Thyroid gland (tissue), 4 donors: ENCODE measurements around the gene EDNRB.

ENCODE experiments used
- CTCF ChIP-seq, 6 experiments: fragments of 200-600 bp in 3 of 6; fragments of 450-650 bp in 3 of 6; sonication (generic) in 3 of 6; IDR thresholded peaks; one replicate each; pipeline ENCODE4 v1.5.1; 2016 to 2019; ENCODE audit warnings: antibody characterized with exemption in 6 of 6, mild to moderate bottlenecking in 2 of 6, inconsistent platforms in 1 of 6, moderate library complexity in 1 of 6
- POLR2A ChIP-seq, 2 donors: fragments of 450-650 bp; IDR thresholded peaks; one replicate each; pipeline ENCODE4 v1.6.1; 2017; ENCODE audit warnings: antibody characterized with exemption in 2 of 2, mild to moderate bottlenecking in 2 of 2, moderate library complexity in 1 of 2

DNA sequence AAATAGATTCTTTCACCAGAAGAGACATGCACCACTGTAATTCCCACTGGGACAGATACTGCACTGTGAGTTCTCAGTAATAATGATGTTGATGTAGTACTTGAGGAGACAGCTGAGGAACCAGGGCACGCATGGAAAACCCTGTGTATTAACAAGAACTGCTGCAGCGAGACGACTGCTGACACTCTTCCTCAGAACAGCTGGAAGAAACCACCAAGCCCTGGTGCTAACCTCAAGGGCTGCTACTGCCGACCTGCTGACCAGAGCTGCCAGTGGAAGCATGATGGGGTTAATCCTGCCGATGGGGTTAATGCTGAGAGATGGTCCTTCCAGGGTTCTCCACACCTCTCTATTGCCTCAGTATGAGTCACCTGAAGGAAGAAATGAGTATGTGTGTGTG lies 45.6 kb downstream of the EDNRB start:
- TF ChIP-seq POLR2A (IDR thresholded peaks at IDR 0.05) (no peak), CTCF (IDR thresholded peaks at IDR 0.05) (no peak)
